ENCODE measurements around the gene FASLG. TPM values are rescaled to one million over a fixed set of nuclear protein-coding genes. Genes with fewer than 3 reads are reported as not detected.

Gene FASLG
- polyA plus RNA-seq, 3 donors from 2014 or later, result 20.7 to 60.6 (median 40.2) TPM

- Mint-ChIP-seq H3K27ac (peak overlapping the region; percentile 75 to 91 (median 90)), H3K4me3 (peak overlapping the region; percentile 75 to 89 (median 82)), H3K9me3 (no peaks in the 10 kb centered on the region), H3K27me3 (ENCODE audit: low read depth in 3 of 3) (peaks cover 0 to 2% (median 0%) of the 10 kb centered on the region in 3 donors), H3K36me3 (no peaks in the 10 kb centered on the region), H3K4me1 (peaks cover 32 to 48% of the 10 kb centered on the region in 2 donors)
- no peak for DNase-seq
These were observed 28.7 kb upstream of the FASLG start for GRCh38 chr1:172630056-172630818.

DNA sequence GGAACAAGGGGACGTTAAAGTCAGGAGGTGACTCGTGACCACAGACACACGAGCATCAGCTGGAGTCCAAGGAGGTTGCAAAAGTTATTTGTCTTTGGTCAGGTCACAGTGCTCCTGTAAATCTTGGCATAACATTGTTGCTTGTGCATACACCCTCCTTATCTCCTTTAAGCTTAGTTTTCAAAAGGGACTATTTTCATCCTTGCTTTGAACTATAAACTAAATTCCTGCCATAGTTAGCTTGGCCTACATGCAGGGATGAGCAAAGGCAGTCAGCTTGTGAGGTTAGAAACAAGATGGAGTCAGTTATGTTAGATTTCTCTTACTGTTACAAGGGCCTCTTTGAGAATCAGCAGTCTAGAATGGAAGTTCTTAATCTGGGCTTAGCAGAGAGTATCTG lies 28.0 kb upstream of the FASLG start:
- H3K4me3 Mint-ChIP-seq, result no peak overlapping the region

GRCh38 chr1:172637522-172637921 lies 21.4 kb upstream of the FASLG start:
- H3K4me1 Mint-ChIP-seq, result peaks cover 59 to 62% of the 10 kb centered on the region in 2 donors
- peak overlapping the region in 4 of 5 donors; percentile 25 to 70 (median 34) for H3K4me3 Mint-ChIP-seq
- DNase-seq, result no peak

More for the DNA sequence above, 28.0 kb upstream of the FASLG start:
- H3K36me3 Mint-ChIP-seq, result no peaks in the 10 kb centered on the region
- H3K4me1 Mint-ChIP-seq, result peaks cover 33 to 48% of the 10 kb centered on the region in 2 donors
- peaks cover 0 to 2% (median 0%) of the 10 kb centered on the region in 3 donors for H3K27me3 Mint-ChIP-seq (ENCODE audit: low read depth in 3 of 3)
- H3K9me3 Mint-ChIP-seq, result no peaks in the 10 kb centered on the region
- DNase-seq, result no peak
- H3K27ac Mint-ChIP-seq, result peak overlapping the region in 3 of 6 donors; percentile 45 to 87 (median 75)

DNA sequence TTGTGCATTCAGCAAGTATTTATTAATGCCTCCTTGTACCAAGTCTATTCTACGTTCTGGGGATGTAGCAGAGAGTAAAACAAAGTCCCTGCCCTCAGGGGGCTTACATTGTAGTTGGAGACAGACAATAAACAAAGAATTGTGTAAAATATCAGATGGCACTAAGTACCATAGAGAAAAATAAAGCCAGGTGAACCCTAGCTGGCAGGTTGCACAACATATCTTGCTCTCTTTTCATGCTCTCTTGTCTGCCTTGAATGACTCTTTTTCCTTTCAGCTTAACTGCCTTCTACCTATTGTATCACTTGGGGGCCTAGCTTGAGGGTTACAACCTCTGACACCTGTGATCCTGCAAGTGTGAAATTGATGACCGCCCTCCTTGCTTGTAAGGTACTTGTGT lies 20.7 kb upstream of the FASLG start:
- H3K27ac Mint-ChIP-seq, result peak overlapping the region; percentile 86 to 98 (median 96)
- DNase-seq, result no peak
- no peaks in the 10 kb centered on the region for H3K36me3 Mint-ChIP-seq
- H3K4me1 Mint-ChIP-seq, result peaks cover 67 to 70% of the 10 kb centered on the region in 2 donors
- H3K9me3 Mint-ChIP-seq, result no peaks in the 10 kb centered on the region
- H3K27me3 Mint-ChIP-seq (ENCODE audit: low read depth in 3 of 3), result peaks cover 0 to 3% (median 0%) of the 10 kb centered on the region in 3 donors
- peak overlapping the region; percentile 67 to 85 (median 83) for H3K4me3 Mint-ChIP-seq

More at GRCh38 chr1:172637522-172637921, 21.4 kb upstream of the FASLG start:
- Mint-ChIP-seq H3K27me3 (ENCODE audit: low read depth in 3 of 3) (peaks cover 0 to 3% (median 0%) of the 10 kb centered on the region in 3 donors), H3K27ac (peak overlapping the region in 5 of 6 donors; percentile 79 to 98 (median 96)), H3K36me3 (no peaks in the 10 kb centered on the region), H3K9me3 (no peaks in the 10 kb centered on the region)

GRCh38 chr1:172638885-172639831 lies 19.7 kb upstream of the FASLG start:
- Mint-ChIP-seq H3K4me1 (peaks cover 76 to 79% of the 10 kb centered on the region in 2 donors), H3K36me3 (no peaks in the 10 kb centered on the region), H3K27me3 (ENCODE audit: low read depth in 3 of 3) (peaks cover 0 to 3% (median 0%) of the 10 kb centered on the region in 3 donors), H3K27ac (peak overlapping the region; percentile 86 to 98 (median 96)), H3K4me3 (peak overlapping the region; percentile 67 to 85 (median 83)), H3K9me3 (no peaks in the 10 kb centered on the region)
- DNase-seq, result peak; percentile 71 to 79 (median 76)

GRCh38 chr1:172640111-172640510 lies 18.8 kb upstream of the FASLG start:
- Mint-ChIP-seq H3K4me1 (peaks cover 85 to 88% of the 10 kb centered on the region in 2 donors), H3K27ac (peak overlapping the region; percentile 86 to 98 (median 96)), H3K27me3 (ENCODE audit: low read depth in 3 of 3) (peaks cover 0 to 3% (median 0%) of the 10 kb centered on the region in 3 donors), H3K9me3 (no peaks in the 10 kb centered on the region), H3K4me3 (peak overlapping the region; percentile 67 to 85 (median 83)), H3K36me3 (no peaks in the 10 kb centered on the region)
- peak in 1 of 3 donors; percentile 24 for DNase-seq

DNA sequence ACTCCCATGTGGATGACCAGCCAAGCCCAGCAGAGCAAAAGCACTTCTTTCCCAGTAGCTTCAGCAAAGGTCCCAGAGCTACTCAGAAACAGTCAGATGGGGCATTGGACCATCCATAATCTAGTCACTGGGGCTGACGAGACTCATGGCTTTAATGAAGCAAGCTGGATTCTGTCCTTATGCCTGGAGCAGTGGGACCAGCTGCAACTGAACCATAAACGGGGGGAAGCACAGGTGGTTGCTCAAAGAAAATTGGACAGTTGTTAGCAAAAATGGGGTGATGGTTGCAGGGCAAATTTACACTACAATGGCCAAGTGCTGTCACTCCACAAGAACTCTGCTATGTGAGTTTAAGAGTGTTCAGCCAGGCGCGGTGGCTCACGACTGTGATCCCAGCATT lies 17.4 kb upstream of the FASLG start:
- H3K4me3 Mint-ChIP-seq, result no peak overlapping the region
- H3K27me3 Mint-ChIP-seq (ENCODE audit: low read depth in 3 of 3), result peaks cover 0 to 3% (median 0%) of the 10 kb centered on the region in 3 donors
- peak overlapping the region in 3 of 6 donors; percentile 19 to 96 (median 76) for H3K27ac Mint-ChIP-seq
- no peak for DNase-seq
- no peaks in the 10 kb centered on the region for H3K9me3 Mint-ChIP-seq
- H3K4me1 Mint-ChIP-seq, result peaks cover 86 to 94% of the 10 kb centered on the region in 2 donors
- H3K36me3 Mint-ChIP-seq, result no peaks in the 10 kb centered on the region

DNA sequence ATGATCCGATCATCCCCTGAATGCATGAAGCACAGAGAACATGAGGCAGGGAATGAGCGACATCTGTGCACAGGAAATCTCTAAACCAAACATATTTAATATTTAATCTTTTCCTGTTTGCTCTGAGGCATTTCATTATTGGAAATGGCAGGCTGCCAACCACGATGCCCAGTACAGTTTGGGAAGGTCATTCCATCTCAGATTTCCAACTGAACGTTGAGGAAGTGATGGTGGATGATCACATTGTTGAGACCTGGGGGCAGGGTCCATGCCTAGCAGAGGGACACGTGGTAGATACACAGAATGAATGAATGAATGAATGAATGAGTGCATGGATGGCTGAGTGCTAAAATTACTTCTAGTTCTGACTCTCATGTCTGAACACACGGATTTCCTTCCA lies 15.9 kb upstream of the FASLG start:
- Mint-ChIP-seq H3K4me1 (peaks cover 89 to 94% of the 10 kb centered on the region in 2 donors), H3K36me3 (no peaks in the 10 kb centered on the region), H3K27ac (peak overlapping the region; percentile 29 to 95 (median 76)), H3K27me3 (ENCODE audit: low read depth in 3 of 3) (peaks cover 0 to 8% (median 0%) of the 10 kb centered on the region in 3 donors), H3K9me3 (no peaks in the 10 kb centered on the region), H3K4me3 (peak overlapping the region in 4 of 5 donors; percentile 52 to 75 (median 61))
- no peak for DNase-seq

DNA sequence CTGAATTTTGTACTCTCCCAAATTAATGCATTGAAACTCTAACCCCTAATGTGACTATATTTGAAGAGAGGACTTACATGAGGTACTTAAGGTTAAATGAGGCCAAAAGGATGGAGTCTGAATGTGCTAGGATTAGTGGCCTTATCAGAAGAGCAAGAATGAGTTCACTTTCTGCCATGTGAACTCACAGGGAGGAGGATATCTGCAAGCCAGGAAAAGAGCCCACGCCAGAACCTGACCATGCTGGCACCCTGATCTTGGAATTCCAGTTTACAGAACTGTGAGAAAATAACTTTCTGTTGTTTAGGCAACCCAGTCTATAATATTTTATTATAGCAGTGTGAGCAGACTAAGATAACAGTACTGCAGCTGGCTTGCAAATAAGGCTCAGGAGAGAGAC lies 12.2 kb upstream of the FASLG start:
- Mint-ChIP-seq H3K27me3 (ENCODE audit: low read depth in 3 of 3) (peaks cover 0 to 4% (median 0%) of the 10 kb centered on the region in 3 donors), H3K9me3 (no peaks in the 10 kb centered on the region), H3K4me1 (peaks cover 62 to 77% of the 10 kb centered on the region in 2 donors), H3K36me3 (no peaks in the 10 kb centered on the region), H3K4me3 (peak overlapping the region; percentile 17 to 59 (median 42)), H3K27ac (peak overlapping the region; percentile 80 to 94 (median 86))
- no peak for DNase-seq

- Mint-ChIP-seq H3K4me3 (peak overlapping the region; percentile 36 to 63 (median 59)), H3K36me3 (no peaks in the 10 kb centered on the region), H3K9me3 (no peaks in the 10 kb centered on the region), H3K27me3 (ENCODE audit: low read depth in 3 of 3) (peaks cover 0 to 4% (median 0%) of the 10 kb centered on the region in 3 donors), H3K27ac (peak overlapping the region; percentile 80 to 94 (median 86)), H3K4me1 (peaks cover 60 to 76% of the 10 kb centered on the region in 2 donors)
- peak; percentile 77 to 80 (median 78) for DNase-seq
These were observed 11.8 kb upstream of the FASLG start for GRCh38 chr1:172647110-172647564.

DNA sequence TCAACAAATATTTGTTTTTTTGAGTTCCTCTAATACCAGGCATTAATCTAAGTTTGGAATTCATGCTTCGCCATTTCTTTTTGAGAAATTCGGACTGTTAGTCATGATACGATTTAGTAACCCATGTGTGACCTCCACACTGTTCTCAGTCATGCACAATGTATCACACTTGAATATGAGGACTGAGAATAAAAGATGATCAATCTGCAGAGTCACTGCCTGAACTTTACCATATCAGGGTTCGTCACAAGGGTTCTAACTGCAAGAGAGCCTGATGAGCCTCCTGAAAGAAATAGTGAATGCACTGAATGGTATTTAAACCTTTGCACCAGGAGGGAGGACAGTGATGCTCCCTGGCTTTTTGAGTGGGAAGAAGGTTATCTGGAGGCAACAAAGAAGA lies 10.9 kb upstream of the FASLG start:
- Mint-ChIP-seq H3K9me3 (no peaks in the 10 kb centered on the region), H3K36me3 (no peaks in the 10 kb centered on the region), H3K4me1 (peaks cover 52 to 70% of the 10 kb centered on the region in 2 donors), H3K4me3 (peak overlapping the region in 3 of 5 donors; percentile 36 to 63 (median 52)), H3K27me3 (ENCODE audit: low read depth in 3 of 3) (peaks cover 0 to 4% (median 0%) of the 10 kb centered on the region in 3 donors), H3K27ac (peak overlapping the region; percentile 80 to 94 (median 86))
- DNase-seq, result no peak

- no peak overlapping the region for H3K4me3 Mint-ChIP-seq
- peaks cover 30 to 50% of the 10 kb centered on the region in 2 donors for H3K4me1 Mint-ChIP-seq
- H3K27me3 Mint-ChIP-seq (ENCODE audit: low read depth in 3 of 3), result peaks cover 0 to 4% (median 0%) of the 10 kb centered on the region in 3 donors
- H3K9me3 Mint-ChIP-seq, result no peaks in the 10 kb centered on the region
- DNase-seq, result no peak
- no peak overlapping the region for H3K27ac Mint-ChIP-seq
- H3K36me3 Mint-ChIP-seq, result no peaks in the 10 kb centered on the region
These were observed 8.3 kb upstream of the FASLG start for GRCh38 chr1:172650474-172651193.

All from immature natural killer cell (primary cell).